ENCODE results near the gene ACTR1B.

- TF ChIP-seq CTCF (IDR thresholded peaks at IDR 0.05; ENCODE audit: low read depth, low read length) = no peak
- no peak for TF ChIP-seq EZH2phosphoT487 (IDR thresholded peaks at IDR 0.05; ENCODE audit: low read depth)
Observed at GRCh38 chr2:97703741-97704140, 39.9 kb upstream of the ACTR1B start.
